Kasumi-1 (cell line): ENCODE measurements around the gene ZNF284.
"Not testable (repeated sequence)": the region's sequence is repeated elsewhere in the genome, so short reads cannot be mapped to it uniquely, and the experiment has no call there.

Experiments
- DNase-seq, 2 experiments: peaks; one replicate each; lab custom pipeline; 2025; lab: John Stamatoyannopoulos, UW

Gene ZNF284

DNA sequence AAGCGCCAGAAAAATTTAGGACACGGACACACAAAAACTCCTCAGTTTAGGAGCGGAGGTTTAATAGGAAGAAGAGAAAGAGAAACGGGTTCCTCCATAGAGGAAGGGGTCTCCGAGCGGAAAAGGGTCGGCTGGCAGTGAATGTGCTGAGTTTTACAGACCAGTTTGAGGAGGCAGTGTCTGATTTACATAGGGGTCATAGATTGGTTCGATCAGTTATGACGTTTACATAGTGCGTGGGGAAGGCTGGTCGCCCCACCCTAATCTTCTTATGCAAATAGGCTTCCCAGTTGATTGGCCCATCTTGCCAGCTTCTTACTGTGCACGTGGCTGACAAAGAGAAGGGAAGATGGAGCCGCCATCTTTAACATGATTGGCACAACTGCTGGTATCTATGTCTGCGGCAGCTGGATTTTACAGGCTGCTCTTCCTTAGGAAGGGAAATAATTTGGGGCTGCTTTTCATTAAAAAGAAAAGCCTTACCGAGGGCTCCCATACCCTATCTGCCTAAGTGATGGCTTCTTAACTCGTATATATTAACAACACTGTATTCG, 40.0 kb downstream of the ZNF284 start:
- DNase-seq = no peak

- DNase-seq = no peak
Measured at GRCh38 chr19:44112802-44113137, 40.8 kb downstream of the ZNF284 start.

DNA sequence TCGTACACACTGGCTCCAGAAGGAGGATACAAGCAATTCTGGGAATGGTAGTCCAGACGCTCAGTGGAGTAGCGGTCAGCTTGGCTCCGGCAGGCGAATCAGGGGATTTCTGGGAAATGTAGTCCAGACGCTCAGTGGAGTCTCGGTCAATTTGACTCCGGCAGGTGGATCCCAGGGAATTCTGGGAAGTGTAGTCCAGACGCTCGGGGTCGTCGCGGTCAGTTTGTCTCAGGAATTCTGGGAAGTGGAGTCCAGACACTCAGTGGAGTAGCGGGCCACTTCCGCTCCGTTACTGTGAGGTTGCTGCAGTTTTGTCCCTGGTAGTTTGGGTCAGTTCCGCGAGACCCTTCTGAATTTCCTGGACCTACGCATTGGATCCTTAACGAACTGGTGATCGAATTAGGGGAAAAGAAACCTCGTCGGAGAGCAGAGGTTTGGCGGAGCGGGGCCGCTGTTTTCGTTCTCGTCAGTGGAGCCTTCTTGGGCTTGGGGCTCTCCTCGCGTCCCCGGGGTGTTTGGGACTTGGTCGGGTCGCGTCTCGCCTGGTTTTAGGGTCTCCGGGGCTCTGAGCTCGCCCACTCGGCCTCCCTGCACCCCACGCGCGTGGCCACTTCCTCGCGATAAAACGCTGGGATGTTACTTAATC, 41.3 kb downstream of the ZNF284 start, which contains the start of gene ZNF225:
Gene ZNF225, plus strand, starts transcription at position 262 of the 646 bp plus-strand sequence. CDS start 2,429 bp downstream, outside the sequence.
- peak; percentile 98 for DNase-seq

- peak in 1 of 2 experiments; percentile 57 for DNase-seq
Measured at GRCh38 chr19:44113784-44114390, 41.9 kb downstream of the ZNF284 start.

- DNase-seq = not testable (repeated sequence)
Measured at GRCh38 chr19:44121162-44121561, 49.2 kb downstream of the ZNF284 start.

DNA sequence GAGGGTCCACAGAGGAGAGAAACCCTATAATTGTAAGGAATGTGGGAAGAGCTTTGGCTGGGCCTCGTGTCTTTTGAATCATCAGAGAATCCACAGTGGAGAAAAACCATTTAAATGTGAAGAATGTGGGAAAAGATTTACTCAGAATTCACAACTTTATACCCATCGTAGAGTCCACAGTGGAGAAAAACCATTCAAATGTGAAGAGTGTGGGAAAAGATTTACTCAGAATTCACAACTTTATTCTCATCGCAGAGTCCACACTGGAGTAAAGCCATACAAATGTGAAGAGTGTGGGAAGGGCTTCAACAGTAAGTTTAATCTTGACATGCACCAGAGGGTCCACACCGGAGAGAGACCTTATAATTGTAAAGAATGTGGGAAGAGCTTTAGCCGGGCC, 60.0 kb downstream of the ZNF284 start:
- DNase-seq = no peak
